Parathyroid adenoma (tissue), 2 donors: ENCODE data around the gene TEDDM1.

ENCODE experiments used
- H2AFZ ChIP-seq: fragments of 300-600 bp; sonication (generic); one replicate; pipeline ENCODE4 v1.7.0; 2017; ENCODE audit warnings: antibody characterized with exemption, mild to moderate bottlenecking
- H3K27ac ChIP-seq: fragments of 300-600 bp; sonication (generic); one replicate; pipeline ENCODE4 v1.7.0; 2017
- H3K27me3 ChIP-seq: fragments of 300-600 bp; sonication (generic); one replicate; pipeline ENCODE4 v1.7.0; 2017; ENCODE audit warnings: low read length; ENCODE audit not compliant: control insufficient read depth, insufficient read depth
- H3K36me3 ChIP-seq: fragments of 300-600 bp; sonication (generic); one replicate; pipeline ENCODE4 v1.7.0; 2017; ENCODE audit warnings: low read length; ENCODE audit not compliant: control insufficient read depth, insufficient read depth
- H3K4me1 ChIP-seq: fragments of 300-600 bp; sonication (generic); one replicate; pipeline ENCODE4 v1.7.0; 2017; ENCODE audit warnings: control low read depth
- H3K4me2 ChIP-seq: fragments of 300-600 bp; sonication (generic); one replicate; pipeline ENCODE4 v1.7.0; 2017; ENCODE audit warnings: low read length
- H3K4me3 ChIP-seq: fragments of 300-600 bp; sonication (generic); one replicate; pipeline ENCODE4 v1.7.0; 2017; ENCODE audit warnings: low read depth, low read length
- H3K79me2 ChIP-seq: fragments of 300-600 bp; sonication (generic); one replicate; pipeline ENCODE4 v1.7.0; 2017; ENCODE audit warnings: control low read depth
- H3K9ac ChIP-seq: fragments of 300-600 bp; sonication (generic); one replicate; pipeline ENCODE4 v1.7.0; 2017; ENCODE audit warnings: mild to moderate bottlenecking
- H3K9me3 ChIP-seq: fragments of 300-600 bp; sonication (generic); one replicate; pipeline ENCODE4 v1.7.0; 2017; ENCODE audit warnings: low read length; ENCODE audit not compliant: control insufficient read depth
- CTCF ChIP-seq: fragments of 300-600 bp; sonication (generic); IDR thresholded peaks from one replicate; pipeline ENCODE4 v1.7.0; 2017; ENCODE audit warnings: antibody characterized with exemption, mild to moderate bottlenecking
- donor health status: primary hyperparathyroidism.

TEDDM1 gene

GRCh38 chr1:182391362-182392049 is 9.0 kb downstream of the TEDDM1 start, which contains the start of gene GLUL:
TSS of gene GLUL (minus strand) at chr1:182391790. CDS start at chr1:182388737, 3,053 bp downstream.
- Histone ChIP-seq H2AFZ (peak within 1 kb of the TSS; percentile 95), H3K4me3 (peak within 1 kb of the TSS; percentile 78), H3K4me1 (no peaks in the 10 kb centered on the region), H3K9me3 (no peaks in the 10 kb centered on the region), H3K4me2 (peak within 1 kb of the TSS; percentile 83), H3K27ac (peak within 1 kb of the TSS; percentile 86), H3K27me3 (no peaks in the 10 kb centered on the region), H3K79me2 (no peaks in the 10 kb centered on the region), H3K36me3 (no peaks in the 10 kb centered on the region), H3K9ac (peak within 1 kb of the TSS; percentile 42)
- TF ChIP-seq CTCF, result no peak

GRCh38 chr1:182391028-182391361 is 9.5 kb downstream of the TEDDM1 start:
- TF ChIP-seq CTCF, result no peak
- H3K27ac ChIP-seq, result peak overlapping the region; percentile 86

GRCh38 chr1:182389619-182390047 is 10.8 kb downstream of the TEDDM1 start:
- Histone ChIP-seq H3K4me2 (peak overlapping the region; percentile 83), H2AFZ (no peak overlapping the region), H3K4me1 (no peaks in the 10 kb centered on the region), H3K36me3 (no peaks in the 10 kb centered on the region), H3K9ac (no peak overlapping the region), H3K27ac (no peak overlapping the region), H3K9me3 (no peaks in the 10 kb centered on the region), H3K4me3 (peak overlapping the region; percentile 8), H3K27me3 (no peaks in the 10 kb centered on the region), H3K79me2 (no peaks in the 10 kb centered on the region)
- TF ChIP-seq CTCF, result no peak

More at GRCh38 chr1:182391028-182391361, 9.5 kb downstream of the TEDDM1 start:
- Histone ChIP-seq H3K9ac (no peak overlapping the region), H3K4me2 (peak overlapping the region; percentile 83), H2AFZ (peak overlapping the region; percentile 95), H3K36me3 (no peaks in the 10 kb centered on the region), H3K4me3 (peak overlapping the region; percentile 78), H3K79me2 (no peaks in the 10 kb centered on the region), H3K27me3 (no peaks in the 10 kb centered on the region), H3K9me3 (no peaks in the 10 kb centered on the region), H3K4me1 (no peaks in the 10 kb centered on the region)

- Histone ChIP-seq H2AFZ (no peak overlapping the region), H3K4me2 (no peak overlapping the region), H3K9ac (no peak overlapping the region), H3K9me3 (no peaks in the 10 kb centered on the region), H3K79me2 (no peaks in the 10 kb centered on the region), H3K4me1 (no peaks in the 10 kb centered on the region), H3K4me3 (no peak overlapping the region), H3K27me3 (no peaks in the 10 kb centered on the region), H3K36me3 (no peaks in the 10 kb centered on the region), H3K27ac (no peak overlapping the region)
- TF ChIP-seq CTCF, result no peak
Observed at GRCh38 chr1:182388392-182389134, 11.9 kb downstream of the TEDDM1 start.
